Germinal center (tissue), 1 donor: ENCODE data around the gene SGMS2.

Experiments used
- DNase-seq: peaks from one replicate; pipeline ENCODE4 v3.0.0; 2012; ENCODE audit warnings: mixed read lengths, low spot score

Gene SGMS2

GRCh38 chr4:107824350-107825071 is at the start of gene SGMS2:
Gene SGMS2 (plus strand): TSS chr4:107824932. CDS start chr4:107895554, 70,622 bp downstream.
- DNase-seq: peak; percentile 32

GRCh38 chr4:107777890-107778289 is 46.8 kb upstream of the SGMS2 start:
- DNase-seq: no peak

- no peak for DNase-seq
Measured at GRCh38 chr4:107778784-107779530, 45.8 kb upstream of the SGMS2 start.

- no peak for DNase-seq
Measured at GRCh38 chr4:107780665-107781064, 44.1 kb upstream of the SGMS2 start.

GRCh38 chr4:107791902-107792301 is 32.8 kb upstream of the SGMS2 start:
- DNase-seq: no peak

- no peak for DNase-seq
Measured at GRCh38 chr4:107792711-107793110, 32.0 kb upstream of the SGMS2 start.

GRCh38 chr4:107793996-107794395 is 30.7 kb upstream of the SGMS2 start:
- DNase-seq: no peak

- no peak for DNase-seq
Measured at GRCh38 chr4:107799669-107800450, 24.9 kb upstream of the SGMS2 start.

- DNase-seq: no peak
Measured at GRCh38 chr4:107800706-107801105, 24.0 kb upstream of the SGMS2 start.

GRCh38 chr4:107801766-107802211 is 22.9 kb upstream of the SGMS2 start:
- DNase-seq: no peak

- no peak for DNase-seq
Measured at GRCh38 chr4:107804956-107805355, 19.8 kb upstream of the SGMS2 start.

GRCh38 chr4:107806196-107806595 is 18.5 kb upstream of the SGMS2 start:
- DNase-seq: no peak

- no peak for DNase-seq
Measured at GRCh38 chr4:107808572-107808971, 16.2 kb upstream of the SGMS2 start.

- no peak for DNase-seq
Measured at GRCh38 chr4:107809210-107809609, 15.5 kb upstream of the SGMS2 start.

GRCh38 chr4:107814758-107815157 is 10.0 kb upstream of the SGMS2 start:
- DNase-seq: no peak

GRCh38 chr4:107815158-107815557 is 9.6 kb upstream of the SGMS2 start:
- DNase-seq: no peak

GRCh38 chr4:107818301-107818910 is 6.3 kb upstream of the SGMS2 start:
- no peak for DNase-seq

GRCh38 chr4:107823870-107824349 is 822 bp upstream of the SGMS2 start:
- no peak for DNase-seq

GRCh38 chr4:107825072-107825824 is 516 bp downstream of the SGMS2 start:
- DNase-seq: peak; percentile 8

GRCh38 chr4:107826421-107826980 is 1.8 kb downstream of the SGMS2 start:
- no peak for DNase-seq
